Astrocyte (in vitro differentiated cells and primary cell): Measurements from ENCODE around the gene CPPED1.

Experiments used
- CTCF ChIP-seq: IDR thresholded peaks from 2 replicates; pipeline ENCODE4 v1.5.1; 2011; ENCODE audit warnings: low read depth, mild to moderate bottlenecking, inconsistent platforms, low read length, moderate library complexity; ENCODE audit not compliant: insufficient read depth
- EZH2 ChIP-seq: IDR thresholded peaks from 2 replicates; pipeline ENCODE4 v1.6.1; 2012; ENCODE audit warnings: mild to moderate bottlenecking, low read length, inconsistent platforms; ENCODE audit not compliant: insufficient read depth

- TF ChIP-seq EZH2 (no peak), CTCF (no peak)
Observed at GRCh38 chr16:12760819-12761611, 42.7 kb downstream of the CPPED1 start.
